GM08714 (cell line): ENCODE measurements around the gene EIF5B.
"Not testable (repeated sequence)": the region's sequence is repeated elsewhere in the genome, so short reads cannot be mapped to it uniquely, and the experiment has no call there.

Source experiments
- H3K4me3 ChIP-seq: fragments of 200-500 bp; sonication (Bioruptor generic); 2 replicates; pipeline ENCODE4 v1.5.1; 2014; ENCODE audit warnings: mild to moderate bottlenecking, low read length, inconsistent platforms
- ZNF274 ChIP-seq: IDR thresholded peaks from 2 replicates; pipeline ENCODE4 v1.6.1; 2012; ENCODE audit warnings: mild to moderate bottlenecking, low read depth, low read length

Gene EIF5B

GRCh38 chr2:99337113-99338028 lies at the start of gene EIF5B:
Gene EIF5B, plus strand, starts transcription at chr2:99337389. Its CDS starts 166 bp downstream, at chr2:99337555.
- no peak for TF ChIP-seq ZNF274
- H3K4me3 ChIP-seq = peak within 1 kb of the TSS; percentile 90

- no peak for TF ChIP-seq ZNF274
Measured at GRCh38 chr2:99297994-99298393, 39.2 kb upstream of the EIF5B start.

GRCh38 chr2:99299580-99299979 lies 37.6 kb upstream of the EIF5B start:
- TF ChIP-seq ZNF274 = no peak
- no peak overlapping the region for H3K4me3 ChIP-seq

More at GRCh38 chr2:99297994-99298393, 39.2 kb upstream of the EIF5B start:
- no peak overlapping the region for H3K4me3 ChIP-seq

- H3K4me3 ChIP-seq = not testable (repeated sequence)
Measured at GRCh38 chr2:99301097-99301496, 36.1 kb upstream of the EIF5B start, which contains the start of gene LYG1. Gene LYG1, minus strand, starts transcription at chr2:99301197. Its CDS starts 5,527 bp downstream, at chr2:99295670.

- no peak overlapping the region for H3K4me3 ChIP-seq
- TF ChIP-seq ZNF274 = no peak
Measured at GRCh38 chr2:99317161-99317872, 19.9 kb upstream of the EIF5B start.

- H3K4me3 ChIP-seq = not testable (repeated sequence)
Measured at GRCh38 chr2:99317873-99318200, 19.4 kb upstream of the EIF5B start.

- no peak overlapping the region for H3K4me3 ChIP-seq
- no peak for TF ChIP-seq ZNF274
Measured at GRCh38 chr2:99325384-99325783, 11.8 kb upstream of the EIF5B start.

GRCh38 chr2:99335911-99336803 lies 1.0 kb upstream of the EIF5B start, which contains the start of gene TXNDC9:
Gene TXNDC9, minus strand, starts transcription at chr2:99336333. Its CDS starts 3,123 bp downstream, at chr2:99333210.
- H3K4me3 ChIP-seq = peak within 1 kb of the TSS; percentile 90
- TF ChIP-seq ZNF274 = no peak

- TF ChIP-seq ZNF274 = no peak
- peak overlapping the region; percentile 90 for H3K4me3 ChIP-seq
Measured at GRCh38 chr2:99336804-99337112, 431 bp upstream of the EIF5B start.

- TF ChIP-seq ZNF274 = no peak
- peak overlapping the region; percentile 90 for H3K4me3 ChIP-seq
Measured at GRCh38 chr2:99338029-99338585, 918 bp downstream of the EIF5B start.

GRCh38 chr2:99340669-99341236 lies 3.6 kb downstream of the EIF5B start:
- TF ChIP-seq ZNF274 = no peak
- H3K4me3 ChIP-seq = no peak overlapping the region

- H3K4me3 ChIP-seq = no peak overlapping the region
- no peak for TF ChIP-seq ZNF274
Measured at GRCh38 chr2:99342536-99342935, 5.3 kb downstream of the EIF5B start.

- H3K4me3 ChIP-seq = not testable (repeated sequence)
Measured at GRCh38 chr2:99345446-99345845, 8.3 kb downstream of the EIF5B start.

- no peak overlapping the region for H3K4me3 ChIP-seq
- no peak for TF ChIP-seq ZNF274
Measured at GRCh38 chr2:99346218-99346617, 9.0 kb downstream of the EIF5B start.

- H3K4me3 ChIP-seq = no peak overlapping the region
- TF ChIP-seq ZNF274 = no peak
Measured at GRCh38 chr2:99348173-99348572, 11.0 kb downstream of the EIF5B start.
